Stimulated activated CD4-positive, alpha-beta T cell treated with anti-CD3 and anti-CD28 coated beads, Interleukin-15, amount 100 ng/mL, for 1 hour (primary cell): ENCODE data around the gene PNRC2.
"Not testable (repeated sequence)": the region's sequence is repeated elsewhere in the genome, so short reads cannot be mapped to it uniquely, and the experiment has no call there.

Experiments
- DNase-seq, 2 donors: peaks; one replicate each; pipeline ENCODE4 v3.0.0-alpha.2; 2020; ENCODE audit warnings: low read depth in 1 of 2, low spot score in 1 of 2

The PNRC2 gene

DNA sequence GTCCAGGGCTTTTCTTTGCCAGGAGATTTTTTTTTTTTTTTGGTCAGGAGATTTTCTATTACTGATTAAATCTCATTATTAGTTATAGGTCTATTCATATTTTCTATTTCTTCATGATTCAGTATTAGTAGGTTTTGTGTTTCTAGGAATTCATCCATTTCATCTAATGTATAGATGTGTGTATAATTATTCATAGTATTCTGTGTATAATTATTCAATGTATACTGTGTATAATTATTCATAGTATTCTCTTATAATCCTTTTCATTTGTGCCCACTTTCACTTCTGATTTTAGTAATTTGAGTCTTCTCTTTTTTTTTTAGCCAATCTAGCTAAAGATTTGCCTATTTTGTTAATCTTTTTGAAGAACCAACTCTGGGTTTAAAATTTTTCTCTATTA lies 12.3 kb upstream of the PNRC2 start:
- DNase-seq, result no peak

DNA sequence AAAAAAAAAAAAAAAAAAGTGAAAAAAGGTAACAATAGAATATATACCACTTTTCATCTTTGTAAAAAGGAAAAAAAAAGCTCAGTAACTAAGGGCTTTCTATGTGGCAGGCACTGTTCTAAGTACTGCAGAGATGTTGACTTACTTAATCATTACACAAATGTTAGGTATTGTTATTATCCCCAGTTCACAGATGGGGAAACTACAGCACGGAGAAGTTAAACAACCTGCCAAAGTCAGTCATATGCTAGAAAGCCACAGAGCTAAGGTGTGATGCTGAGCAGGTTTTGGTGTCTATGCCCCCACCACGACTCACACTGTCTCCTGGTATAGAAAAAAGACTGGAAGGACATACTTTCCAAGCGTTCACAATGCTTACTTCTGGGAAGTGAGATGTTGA lies 6.6 kb upstream of the PNRC2 start:
- DNase-seq, result no peak

DNA sequence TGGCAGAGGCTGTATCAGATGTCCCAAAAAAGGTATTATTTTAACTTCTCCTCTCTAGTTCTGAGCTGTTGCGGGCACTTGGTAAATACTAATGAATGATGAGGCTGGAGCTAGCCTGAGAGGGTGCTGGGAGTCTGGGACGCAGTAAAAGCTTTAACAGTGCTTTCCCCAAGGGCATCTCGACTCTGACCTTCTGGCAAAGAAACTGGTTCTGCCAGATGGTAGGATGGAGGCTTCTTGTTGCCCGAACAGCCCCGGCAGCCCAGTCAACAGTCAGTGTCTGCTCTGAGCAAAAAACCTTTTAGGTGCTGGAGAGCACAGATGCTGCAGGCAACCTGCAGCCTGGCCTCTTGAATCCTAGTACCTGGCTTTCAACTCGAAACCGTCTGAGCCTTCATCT lies 2.5 kb upstream of the PNRC2 start:
- DNase-seq, result no peak

DNA sequence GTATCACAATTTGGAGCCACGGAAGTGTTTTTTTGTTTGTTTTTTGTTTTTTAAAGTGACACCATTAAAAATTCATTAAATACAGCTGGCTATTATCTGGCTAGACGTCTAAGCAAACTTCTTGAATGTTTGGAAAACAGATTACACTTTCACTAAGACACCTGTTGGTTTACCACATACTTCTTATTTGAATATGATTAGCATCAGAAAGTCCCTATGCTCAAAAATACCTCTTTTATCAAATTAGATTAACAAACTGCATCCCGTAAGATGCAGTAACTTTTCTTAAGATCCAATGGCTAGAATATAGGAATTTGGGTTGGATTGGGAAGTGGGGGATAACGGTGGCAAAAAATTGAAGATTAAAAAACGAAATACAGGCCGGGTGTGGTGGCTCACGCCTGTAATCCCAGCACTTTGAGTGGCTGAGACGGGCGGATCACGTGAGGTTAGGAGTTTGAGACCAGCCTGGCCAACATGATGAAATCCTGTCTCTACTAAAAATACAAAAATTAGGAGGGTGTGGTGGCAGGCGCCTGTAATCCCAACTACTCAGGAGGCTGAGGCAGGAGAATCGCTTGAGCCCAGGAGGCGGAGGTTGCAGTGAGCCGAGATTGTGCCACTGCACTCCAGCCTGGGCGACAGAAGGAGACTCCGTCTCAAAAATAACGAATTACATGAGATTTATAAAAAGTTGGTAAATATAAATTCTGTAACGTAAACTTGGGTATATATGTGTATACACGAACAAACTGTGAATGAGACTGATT lies 1.4 kb upstream of the PNRC2 start:
- DNase-seq, result not testable (repeated sequence)

DNA sequence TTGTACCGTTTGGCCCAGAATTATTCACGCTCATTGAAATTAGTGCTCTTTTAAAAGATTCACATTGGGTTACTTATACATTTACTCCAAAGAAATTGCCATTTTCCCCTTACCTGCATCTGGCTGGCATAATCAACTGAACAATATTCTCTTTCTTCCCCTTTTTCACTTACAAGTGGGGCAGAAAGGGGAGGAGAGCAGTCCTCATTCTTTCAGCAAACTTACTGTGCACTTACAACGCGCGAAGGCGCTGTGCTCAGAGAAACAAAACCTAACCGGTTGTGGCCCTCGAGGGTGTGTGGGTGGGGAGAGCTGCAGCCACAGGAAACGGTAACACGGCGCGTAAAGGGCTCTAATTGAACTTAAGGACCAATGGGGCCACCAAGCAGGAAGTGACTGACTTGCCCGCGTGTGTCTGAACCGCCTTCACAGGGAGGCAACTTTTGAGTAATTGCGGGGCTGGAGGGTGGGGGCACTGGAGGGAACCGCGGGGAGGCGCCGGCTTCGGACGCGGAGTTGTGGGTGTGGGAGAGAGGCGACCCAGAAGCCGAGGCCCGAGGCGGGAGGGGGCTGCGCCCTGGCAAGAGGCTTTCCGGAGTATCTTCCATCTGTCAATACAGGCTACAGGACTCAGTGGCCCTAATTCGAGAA lies 693 bp upstream of the PNRC2 start:
- peak; percentile 69 to 78 for DNase-seq

DNA sequence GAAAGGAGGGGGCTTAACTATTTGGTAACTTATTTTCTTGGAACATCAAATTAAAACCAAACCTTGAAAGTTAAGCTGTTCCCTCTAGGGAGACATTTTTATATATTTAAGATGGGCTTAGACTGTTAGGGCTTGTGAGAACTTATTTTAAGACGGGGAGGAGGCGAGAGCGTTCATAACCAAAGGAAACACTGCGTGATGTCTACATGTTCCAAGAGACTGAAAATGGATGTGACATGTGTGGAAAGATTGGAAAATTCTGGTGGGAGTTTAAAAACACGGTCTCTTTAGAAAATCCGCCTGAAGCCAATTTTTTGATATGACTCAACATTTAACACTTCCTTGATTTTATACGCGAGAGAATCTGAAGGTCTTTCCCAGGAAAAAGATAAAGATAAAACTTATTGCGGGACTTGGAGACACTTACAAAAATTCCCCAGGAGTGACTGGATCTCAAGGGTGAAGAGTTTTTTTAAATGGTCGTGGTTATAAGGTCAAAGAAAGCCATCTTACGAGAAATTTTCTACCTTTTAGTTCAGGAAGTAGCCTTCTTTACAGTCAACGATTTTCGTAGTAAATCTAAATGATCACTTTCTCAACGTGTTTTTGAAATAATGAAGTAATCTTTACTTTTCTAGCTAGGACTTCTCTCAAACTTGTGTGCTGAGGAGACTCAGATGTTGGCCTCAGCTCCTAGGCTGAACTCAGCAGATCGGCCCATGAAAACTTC lies 828 bp downstream of the PNRC2 start:
- DNase-seq, result no peak

DNA sequence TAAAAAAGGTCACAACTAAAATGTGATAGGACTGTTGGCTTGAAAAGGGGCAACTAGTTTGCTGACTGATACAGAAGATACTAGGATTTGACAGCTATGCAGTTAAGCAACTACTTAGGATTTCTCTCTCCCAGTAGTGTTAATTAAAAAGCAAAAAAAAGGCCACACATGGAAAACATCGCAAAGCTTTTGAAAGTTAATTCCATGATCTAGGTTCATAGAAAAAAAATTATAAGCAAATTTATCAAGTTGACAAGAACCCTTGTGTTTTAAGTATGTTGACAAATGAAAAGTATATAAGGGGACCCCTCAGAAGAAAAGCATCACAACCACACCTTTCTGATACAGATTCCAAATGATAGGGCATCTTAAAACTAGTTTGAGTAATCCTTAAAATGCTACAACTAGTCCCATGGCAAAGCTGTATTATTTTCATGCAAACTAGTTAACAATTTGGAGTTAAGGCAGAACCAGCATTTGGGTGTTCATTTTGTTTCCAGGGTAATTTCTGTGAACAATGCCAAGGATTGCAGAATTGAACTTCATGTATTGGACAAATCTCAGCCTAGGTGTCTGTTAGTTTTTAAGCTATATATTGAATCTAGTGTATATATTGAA lies 4.1 kb downstream of the PNRC2 start:
- no peak for DNase-seq

DNA sequence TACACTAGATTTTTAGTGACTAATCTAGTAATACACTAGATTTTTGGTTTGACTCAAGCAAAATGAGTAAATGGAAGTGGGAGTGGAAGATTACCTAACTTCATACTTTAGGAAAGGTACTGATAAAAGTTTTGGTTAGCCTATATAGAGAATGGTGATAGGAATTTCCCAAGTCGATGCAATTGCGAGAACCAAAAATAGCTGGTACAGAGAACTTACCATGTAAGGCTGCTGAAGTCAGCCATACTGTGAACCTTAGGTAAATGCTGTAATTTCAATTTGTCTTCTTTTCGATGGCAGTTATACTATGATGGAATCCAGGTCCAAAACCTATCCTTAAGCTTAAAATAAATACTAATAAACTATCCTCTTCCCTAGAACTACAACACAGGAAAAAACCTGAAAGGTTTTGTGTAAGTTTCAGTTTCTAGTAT lies 4.6 kb downstream of the PNRC2 start:
- no peak for DNase-seq

DNA sequence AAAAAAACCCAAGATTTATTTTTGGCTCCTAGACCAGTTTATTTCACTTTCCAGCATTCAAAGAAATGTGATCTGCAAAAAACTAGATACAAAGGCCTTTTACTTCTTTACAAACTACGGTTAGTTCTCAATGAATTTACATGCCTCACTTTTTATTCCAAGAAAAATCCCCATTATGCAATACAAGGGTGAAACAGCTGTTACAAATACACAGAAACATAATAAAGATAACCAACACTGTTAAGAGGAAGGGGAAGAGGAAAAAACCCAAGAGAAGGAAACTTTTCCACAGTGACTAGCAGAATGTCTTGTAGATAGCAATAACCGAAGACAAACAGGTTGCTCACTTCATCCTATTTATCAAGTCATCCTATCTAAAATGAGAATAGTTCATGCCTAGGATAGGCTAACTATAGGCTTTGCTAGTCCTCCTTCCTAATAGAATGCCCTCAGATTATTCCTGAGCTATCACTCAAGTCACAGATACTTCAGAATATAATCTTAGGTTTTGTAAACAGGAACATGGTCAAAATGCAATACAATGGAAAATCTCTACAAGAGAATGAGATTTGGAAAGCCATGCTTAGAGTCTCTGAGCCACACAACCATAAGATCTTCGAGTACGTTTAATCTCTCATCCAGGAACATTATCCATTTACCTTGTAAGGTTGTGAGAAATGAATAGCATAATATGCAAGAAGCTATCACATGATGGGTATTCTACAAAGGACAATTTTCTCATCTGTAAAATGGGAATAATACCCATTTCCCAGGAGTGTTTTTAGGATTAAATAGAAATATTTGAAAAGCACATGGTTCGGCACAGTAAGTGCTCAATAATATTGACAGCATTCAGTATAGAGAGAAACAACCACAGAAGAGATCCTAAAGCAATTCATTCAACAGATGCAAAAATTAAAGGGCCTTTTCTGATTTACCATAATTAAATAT lies 5.4 kb downstream of the PNRC2 start:
- no peak for DNase-seq

DNA sequence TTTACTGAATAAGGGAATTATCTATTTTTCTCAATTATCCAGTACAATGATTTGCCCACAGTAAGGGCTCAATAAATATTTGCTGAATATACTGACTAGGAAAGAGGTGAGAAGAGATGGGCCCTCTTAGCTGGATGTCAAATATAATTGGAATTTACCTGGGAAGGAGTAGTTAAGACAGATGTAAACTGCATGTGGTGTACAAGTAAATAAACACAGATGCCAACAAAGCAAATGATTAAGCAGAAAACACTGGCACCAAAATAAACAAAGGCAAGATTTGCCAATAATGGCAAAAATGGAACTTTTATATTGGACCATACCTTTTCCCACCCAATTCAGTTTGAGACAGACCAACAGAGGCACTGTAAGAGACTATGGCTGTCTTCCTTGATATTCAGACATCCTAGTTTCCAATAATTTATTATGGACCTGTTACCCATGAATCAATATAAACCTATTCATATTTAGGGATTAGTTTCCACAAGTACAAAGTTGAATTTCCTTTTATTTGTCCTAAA lies 7.4 kb downstream of the PNRC2 start:
- DNase-seq, result no peak

DNA sequence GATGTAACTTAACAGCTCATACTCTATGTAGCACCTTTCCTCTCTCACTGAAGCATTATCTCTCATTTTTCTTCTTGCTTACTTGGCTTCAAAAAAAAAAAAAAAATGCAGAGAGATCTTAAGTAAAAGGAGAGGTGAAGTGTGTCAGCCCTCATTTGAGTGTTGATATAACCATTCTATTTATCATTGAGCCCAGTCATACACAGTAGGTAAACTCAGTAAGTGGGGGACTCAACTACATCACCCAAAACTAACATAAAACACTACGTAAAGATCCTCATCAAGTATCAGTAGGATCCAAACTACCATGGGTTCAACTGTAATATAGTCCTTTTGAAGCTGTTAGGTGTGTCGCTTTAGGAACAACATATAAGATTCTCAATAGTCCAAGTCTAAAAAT lies 8.2 kb downstream of the PNRC2 start:
- DNase-seq, result no peak

DNA sequence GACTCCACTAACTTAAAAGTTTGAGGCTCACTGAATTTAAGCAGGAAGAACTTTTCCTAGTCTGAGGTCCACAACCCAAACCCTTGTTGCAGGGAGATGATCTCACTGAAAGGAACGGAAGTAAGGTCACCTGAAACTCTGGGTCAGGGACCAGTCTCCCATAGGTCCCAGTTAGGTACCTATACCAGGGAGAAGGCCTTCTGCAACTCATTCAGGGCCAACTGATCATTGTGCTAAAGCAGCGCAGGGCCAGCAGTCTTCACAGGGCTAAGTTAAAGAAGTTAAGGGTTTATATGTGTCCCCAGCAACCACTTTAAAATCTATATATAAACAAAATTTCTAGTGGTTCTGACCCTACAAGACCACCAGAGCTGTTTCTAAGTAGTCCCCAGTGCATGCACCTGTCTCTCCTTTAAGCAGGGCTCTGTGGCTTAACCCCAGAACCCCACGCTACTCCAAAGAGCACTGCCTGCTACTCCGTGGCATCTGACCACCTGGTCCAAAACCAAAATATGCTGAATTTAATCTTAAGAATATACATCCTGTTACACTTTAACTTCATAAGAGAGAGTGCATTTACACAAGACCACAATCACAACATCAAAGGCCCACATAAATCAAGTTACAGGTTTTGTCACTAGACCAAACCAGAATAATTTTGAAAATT lies 17.7 kb downstream of the PNRC2 start:
- no peak for DNase-seq

DNA sequence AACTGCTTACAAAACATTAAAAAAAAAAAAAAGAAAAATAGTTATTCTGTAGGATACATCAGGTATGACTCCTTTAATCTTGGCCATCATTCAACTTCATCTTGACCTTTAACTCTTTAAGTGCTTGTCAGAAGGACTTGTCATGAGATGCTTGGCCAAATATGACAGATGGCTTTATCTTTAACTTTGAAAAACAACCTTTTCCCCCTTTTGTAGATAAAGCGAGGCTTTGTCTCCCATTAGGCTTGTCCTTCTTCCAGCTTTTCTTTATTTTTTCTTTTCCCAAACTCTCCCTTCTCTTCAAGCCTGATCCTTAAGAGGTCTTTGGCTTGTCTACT lies 18.2 kb downstream of the PNRC2 start:
- DNase-seq, result no peak

DNA sequence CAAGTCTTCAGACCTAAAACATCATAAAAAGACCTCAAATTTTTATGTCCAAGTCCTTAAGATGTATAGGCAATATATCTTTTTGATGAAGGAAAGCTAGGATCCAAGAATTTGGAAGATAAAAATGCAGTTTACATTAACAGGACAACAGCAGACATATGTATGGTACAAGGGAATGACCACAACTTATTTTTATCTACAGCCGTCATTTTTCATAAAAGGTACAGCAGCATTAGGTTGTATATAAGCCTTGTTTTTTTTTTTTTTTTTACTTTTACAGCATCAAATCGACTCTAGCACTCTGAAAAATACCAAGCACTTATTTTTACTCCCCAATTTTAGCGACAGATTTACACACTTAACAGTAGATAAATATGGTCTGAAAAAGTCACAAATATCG lies 19.2 kb downstream of the PNRC2 start:
- no peak for DNase-seq

DNA sequence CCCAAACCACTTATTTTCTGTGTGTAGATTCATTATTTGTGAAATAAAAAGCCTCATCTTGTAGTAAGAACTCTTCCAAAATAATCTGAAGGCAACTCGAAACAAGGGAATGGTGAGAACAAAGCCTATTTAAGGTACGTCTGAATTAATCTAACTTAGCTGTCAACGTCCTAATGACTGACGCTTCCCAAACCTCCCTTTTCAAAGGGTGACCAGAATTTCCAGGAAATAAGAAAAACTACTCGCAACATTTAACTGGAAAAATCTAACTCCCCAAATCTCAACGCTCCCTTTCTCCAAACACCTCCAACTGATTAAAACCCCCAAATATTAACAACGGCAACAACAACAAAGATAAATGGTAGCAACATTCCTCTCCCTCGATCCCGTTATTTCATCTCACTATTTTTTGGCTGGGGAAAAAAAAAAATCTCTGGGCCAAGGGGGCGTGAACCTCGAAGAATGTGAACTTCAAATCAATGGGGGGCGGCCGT lies 19.8 kb downstream of the PNRC2 start:
- no peak for DNase-seq

DNA sequence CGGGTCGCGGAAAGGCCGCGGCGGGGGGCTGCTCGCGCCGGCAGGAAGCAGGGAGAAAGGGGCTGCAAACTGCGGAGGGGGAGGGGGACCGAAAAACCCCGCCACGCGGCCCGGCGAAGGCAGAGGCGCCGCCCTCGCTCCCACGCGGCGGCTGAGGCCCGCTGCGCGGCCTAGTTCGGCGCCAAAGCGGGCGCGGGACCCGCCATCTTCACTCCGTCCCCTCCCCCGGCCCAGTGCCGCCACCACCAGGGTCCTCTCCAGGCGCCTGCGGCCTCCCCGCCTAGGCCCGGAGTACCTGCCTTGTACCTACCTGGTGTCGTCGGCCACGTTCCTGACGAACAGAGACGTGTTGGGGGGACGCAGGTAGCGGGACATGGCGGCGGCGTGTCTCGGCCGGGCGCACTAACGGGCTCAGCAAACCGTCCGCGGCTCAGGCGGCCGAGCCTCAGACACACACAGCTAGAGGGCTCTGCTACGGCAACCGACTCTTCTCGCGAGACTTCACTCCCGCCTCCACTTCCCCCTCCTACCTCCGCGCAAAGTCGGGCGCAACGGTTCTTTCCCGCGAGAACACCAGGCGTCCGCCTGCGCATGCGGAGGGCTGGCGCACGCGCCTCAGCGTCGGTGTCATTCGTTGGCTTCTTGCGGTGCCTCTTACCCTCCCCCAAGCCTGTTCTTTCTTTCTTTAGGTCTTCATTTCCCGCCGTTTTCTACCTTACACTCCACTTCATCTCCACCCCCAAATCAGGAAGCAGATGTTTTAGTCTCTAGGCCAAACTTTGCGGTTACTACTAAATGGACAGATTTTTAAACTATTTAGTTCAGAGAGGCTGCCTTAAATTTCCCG lies 20.5 kb downstream of the PNRC2 start, which contains the start of gene SRSF10:
TSS of gene SRSF10 (minus strand) at position 447 of the 847 bp plus-strand sequence. CDS start at position 375, 72 bp downstream.
- DNase-seq, result peak; percentile 93 to 95

DNA sequence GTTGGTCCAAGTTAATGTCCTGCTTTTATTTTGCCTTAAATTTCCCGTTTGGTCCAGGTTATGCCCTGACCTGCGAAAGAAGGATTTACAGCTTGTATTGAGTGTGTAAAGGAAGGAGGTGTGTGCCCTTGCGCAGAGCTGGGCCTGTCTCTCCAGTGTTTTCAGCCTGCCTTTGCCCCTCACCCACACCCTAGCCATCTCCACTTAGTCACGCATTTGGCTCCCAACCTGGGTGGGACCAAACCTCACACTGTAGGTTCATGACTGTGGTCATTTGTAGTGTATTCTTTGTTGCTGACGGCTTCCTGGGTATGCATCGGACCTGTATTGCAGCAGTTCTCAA lies 21.1 kb downstream of the PNRC2 start:
- peak; percentile 6 to 21 for DNase-seq

DNA sequence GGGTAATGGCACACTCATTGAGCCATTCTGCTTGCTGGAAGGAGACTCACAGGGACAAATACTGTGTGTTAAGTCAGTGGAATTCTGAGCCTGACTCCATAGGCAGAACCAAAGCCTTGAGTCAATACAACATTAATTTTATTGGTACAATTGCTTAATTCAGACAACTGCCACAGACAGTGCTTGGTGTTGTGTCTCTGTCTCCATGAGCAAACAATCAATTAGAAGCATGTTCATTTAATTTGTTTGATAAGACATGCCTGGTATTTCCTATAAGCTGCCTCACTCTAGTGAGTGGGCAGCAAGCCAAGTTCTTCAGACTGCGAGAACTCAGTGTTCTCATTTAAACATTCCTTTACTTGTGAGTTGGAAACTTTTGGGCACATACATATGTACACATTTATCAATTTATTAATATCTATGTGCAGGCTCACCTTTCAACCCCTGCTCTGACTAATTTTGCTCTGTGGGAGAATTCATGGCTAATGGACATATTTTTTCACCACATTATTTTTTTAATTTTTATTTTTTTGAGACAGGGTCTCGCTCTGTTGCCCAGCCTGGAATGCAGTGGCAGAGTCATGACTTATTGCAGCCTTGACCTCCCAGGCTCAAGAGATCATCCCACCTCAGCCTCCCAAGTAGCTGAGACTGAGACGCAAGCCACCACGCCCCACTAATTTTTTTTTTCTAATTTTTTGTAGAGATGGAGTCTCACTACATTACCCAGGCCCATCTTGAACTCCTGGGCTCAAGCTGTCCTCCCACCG lies 25.0 kb downstream of the PNRC2 start:
- no peak for DNase-seq
